GM20000 (cell line): ENCODE measurements around the gene NINJ2.
A peak's percentile ranks its signal among the peaks of the same experiment; 100 is the strongest.
"Not testable (repeated sequence)": the region's sequence is repeated elsewhere in the genome, so short reads cannot be mapped to it uniquely, and the experiment has no call there.

Source experiments
- DNase-seq: peaks from one replicate; pipeline ENCODE4 v3.0.0; 2012; ENCODE audit warnings: low spot score
- TF ChIP-seq, protein P1 (sequence below): IDR thresholded peaks from 2 replicates; pipeline ENCODE4 v1.5.1; 2012; ENCODE audit warnings: mild to moderate bottlenecking, control low read depth; ENCODE audit errors: extremely low read depth, missing control alignments

NINJ2 gene

DNA sequence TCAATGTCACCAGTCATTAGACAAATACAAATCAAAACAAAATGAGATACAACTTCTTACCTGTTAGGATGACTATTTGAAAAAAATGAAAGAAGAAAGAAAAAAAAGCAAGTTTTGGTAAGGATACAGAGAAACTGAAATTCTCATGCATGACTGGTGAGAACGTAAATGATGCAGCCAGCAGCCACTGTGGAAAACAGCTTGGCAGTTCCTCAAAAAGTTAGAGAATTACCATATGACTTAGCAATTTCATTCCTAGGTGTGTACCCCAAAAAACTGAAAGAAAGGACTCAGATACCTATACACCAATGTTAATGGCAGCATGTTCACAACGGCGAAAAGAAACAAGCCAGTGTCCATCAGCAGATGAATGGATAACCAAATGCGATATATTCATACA lies 26.6 kb downstream of the NINJ2 start:
- DNase-seq, result no peak
- TF ChIP-seq, protein P1, sequence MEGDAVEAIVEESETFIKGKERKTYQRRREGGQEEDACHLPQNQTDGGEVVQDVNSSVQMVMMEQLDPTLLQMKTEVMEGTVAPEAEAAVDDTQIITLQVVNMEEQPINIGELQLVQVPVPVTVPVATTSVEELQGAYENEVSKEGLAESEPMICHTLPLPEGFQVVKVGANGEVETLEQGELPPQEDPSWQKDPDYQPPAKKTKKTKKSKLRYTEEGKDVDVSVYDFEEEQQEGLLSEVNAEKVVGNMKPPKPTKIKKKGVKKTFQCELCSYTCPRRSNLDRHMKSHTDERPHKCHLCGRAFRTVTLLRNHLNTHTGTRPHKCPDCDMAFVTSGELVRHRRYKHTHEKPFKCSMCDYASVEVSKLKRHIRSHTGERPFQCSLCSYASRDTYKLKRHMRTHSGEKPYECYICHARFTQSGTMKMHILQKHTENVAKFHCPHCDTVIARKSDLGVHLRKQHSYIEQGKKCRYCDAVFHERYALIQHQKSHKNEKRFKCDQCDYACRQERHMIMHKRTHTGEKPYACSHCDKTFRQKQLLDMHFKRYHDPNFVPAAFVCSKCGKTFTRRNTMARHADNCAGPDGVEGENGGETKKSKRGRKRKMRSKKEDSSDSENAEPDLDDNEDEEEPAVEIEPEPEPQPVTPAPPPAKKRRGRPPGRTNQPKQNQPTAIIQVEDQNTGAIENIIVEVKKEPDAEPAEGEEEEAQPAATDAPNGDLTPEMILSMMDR, result no peak

DNA sequence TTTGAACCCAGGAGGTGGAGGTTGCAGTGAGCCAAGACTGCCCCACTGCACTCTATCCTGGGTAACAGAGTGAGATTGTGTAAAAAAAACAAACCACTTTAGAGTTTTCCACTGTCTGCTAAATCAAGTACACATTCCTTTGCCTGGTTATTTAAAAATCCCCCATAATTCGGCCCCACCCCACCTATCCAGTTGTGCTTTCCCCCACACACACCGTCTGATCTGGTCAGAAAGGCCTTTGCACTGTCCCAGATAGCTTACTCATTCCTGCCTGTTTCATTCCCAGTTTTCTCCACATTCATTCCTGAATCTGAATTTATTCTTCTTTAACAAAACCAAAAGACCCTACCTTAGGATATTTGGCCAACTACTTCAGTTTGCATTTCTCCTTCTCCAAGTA lies 29.5 kb downstream of the NINJ2 start:
- no peak for DNase-seq
- TF ChIP-seq, protein P1, result no peak

DNA sequence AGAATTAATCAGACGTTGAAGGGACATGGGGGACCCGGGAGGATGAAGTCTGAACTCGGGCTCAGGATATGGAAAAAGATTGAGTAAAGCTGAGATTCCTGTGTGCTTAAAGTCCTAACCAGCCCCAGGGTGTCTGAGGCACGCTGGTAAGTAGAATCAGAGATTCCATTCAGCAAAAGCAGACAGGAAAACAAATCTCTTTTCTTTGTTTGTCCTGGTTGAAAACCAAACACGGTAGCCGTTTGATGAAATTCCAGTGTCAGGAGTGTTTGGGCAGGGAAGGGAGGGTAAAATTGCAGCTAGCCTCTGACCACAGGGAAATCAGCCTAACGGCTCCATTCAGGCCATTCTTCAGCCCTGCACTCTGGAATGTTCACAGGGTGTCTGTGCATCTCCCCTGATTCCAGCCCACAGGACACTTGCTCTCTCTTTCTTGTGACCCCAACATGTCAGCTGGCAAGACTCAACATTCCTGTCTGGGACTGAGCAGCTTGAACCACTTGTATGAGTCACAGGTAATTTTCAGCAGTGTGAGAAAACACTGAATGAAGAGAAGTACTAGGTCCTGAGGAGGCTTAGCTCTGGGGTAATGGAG lies 31.0 kb downstream of the NINJ2 start:
- DNase-seq, result no peak
- TF ChIP-seq, protein P1, result no peak

DNA sequence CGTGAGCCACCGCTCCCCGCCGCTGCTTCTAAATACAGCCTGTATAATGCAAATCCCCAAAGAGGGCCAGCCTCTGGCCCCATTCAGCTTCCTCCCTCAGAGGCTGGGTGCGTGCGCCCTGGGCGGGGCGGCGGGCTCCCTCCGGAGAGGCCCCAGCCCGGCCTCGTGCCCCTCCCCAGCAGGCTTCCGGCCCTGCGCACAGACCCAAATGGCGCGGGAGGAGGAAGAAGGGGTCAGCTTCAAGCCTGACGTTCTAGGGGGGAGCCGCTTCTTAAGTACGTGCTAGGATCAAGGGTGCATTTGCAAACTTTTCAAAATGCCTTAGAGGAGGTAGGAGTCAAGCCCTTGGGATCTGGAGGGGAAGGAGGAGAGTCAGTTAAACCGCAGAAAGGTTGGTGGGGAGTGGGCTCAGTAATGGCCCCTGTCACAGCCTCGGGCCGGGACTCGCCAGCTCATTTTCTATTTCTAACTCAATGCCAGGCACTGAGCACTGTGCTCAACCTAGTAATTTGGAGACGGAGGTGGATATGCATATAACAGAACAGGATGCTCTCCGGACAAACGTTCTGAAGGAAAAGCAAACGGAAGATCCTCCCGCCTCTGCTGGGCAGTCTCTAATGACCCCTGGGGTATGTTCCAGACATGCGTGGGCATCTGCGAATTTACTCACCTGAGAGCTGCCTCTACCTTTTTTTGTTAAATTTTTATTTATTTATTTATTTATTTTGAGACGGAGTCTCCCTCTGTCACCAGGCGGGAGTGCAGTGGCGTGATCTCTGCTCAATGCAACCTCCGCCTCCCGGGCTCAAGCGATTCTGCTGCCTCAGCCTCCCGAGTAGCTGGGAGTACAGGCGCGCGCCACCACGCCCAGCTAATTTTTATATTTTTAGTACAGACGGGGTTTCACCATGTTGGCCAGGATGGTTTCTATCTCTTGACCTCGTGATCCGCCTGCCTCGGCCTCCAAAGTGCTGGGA lies 32.3 kb downstream of the NINJ2 start:
- DNase-seq, result peak; percentile 83
- TF ChIP-seq, protein P1, result no peak

DNA sequence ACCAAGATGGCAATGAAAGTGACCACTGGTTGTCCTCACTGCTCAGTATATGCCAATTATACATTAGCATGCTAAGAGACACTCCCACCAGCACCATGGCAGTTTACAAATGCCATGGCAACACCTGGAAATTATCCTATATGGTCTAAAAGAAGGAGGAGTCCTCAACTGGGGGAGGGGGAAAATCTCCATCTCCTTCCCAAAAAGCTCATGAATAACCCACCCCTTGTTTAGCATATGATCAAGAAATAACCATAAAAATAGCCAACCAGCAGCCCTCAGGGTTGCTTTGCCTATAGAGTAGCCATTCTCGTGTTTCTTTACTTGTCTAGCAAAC lies 34.5 kb downstream of the NINJ2 start:
- not testable (repeated sequence) for DNase-seq

DNA sequence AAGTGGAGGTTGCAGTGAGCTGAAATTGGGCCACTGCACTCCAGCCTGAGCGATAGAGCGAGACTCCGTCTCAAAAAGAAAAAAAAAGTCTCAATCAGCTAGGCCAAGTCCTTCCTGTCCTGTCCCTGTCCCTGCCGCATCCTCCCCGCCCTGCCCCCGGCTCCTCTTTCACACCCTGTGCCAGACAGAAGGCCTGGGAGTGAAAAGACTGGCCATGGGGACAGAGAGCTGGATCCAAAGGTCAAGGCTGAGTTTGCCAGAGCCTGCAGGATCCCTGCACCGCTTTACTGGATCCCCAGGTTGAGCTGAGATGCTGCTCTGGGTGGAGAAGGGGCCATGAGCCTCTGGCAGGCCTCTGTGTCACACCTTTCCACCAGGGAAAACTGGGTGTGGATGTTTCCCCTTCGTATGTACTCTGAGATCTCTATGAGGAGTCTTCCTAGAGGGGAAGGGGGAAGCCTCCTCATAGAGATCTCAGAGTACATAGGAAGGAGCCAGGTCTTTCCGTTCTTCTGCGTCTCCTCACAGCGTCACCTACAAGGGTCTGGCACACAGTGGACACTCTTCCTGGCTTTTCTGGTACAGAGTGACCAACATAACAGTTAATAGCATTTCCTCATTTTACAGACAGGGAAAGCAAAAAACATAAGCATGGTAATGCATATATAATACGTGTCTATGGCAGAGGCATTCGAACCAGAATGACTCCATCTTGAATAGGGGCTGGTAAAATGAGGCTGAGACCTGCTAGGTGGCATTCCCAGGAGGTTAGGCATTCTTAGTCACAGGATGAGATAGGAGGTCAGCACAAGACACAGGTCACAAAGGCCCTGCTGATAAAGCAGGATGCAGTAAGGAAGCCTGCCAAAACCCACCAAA lies 35.1 kb downstream of the NINJ2 start:
- no peak for DNase-seq
- TF ChIP-seq, protein P1, result no peak

DNA sequence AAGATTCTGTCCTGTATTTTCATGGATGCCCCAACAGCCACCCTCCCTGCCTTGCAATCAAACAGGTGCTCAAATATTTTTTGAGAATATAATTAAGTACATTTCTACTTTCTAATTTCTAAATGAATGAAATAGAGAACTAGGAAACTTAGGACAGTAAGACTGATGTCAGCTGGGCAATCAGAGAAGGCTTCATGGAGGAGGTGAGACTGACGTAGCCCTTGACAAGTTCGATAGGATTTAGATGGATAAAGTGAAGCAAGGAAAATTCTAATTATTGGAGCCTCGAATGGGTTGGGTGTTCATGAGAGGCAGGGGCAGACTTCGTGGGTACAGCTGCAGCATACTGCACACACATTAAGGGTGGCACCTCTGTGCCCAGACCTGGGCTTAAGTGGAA lies 36.0 kb downstream of the NINJ2 start:
- TF ChIP-seq, protein P1, result no peak
- no peak for DNase-seq
